GM23338 (cell line): Measurements from ENCODE around the gene LPXN. TPM values are rescaled to one million over a fixed set of nuclear protein-coding genes. Genes with fewer than 3 reads are reported as not detected.

Source experiments
- ATAC-seq: fragments of 200-7000 bp; cut with Tn5 transposase; 3 replicates; pipeline ENCODE4 v1.9.1; 2020
- DNase-seq: peaks from one replicate; pipeline ENCODE4 v3.0.0-alpha.2; 2015; ENCODE audit warnings: low spot score
- H2AFZ ChIP-seq: fragments of 200-600 bp; sonication (generic); 2 replicates; pipeline ENCODE4 v1.8.0; 2016; ENCODE audit warnings: antibody characterized with exemption, mild to moderate bottlenecking, moderate library complexity
- H3F3A ChIP-seq: fragments of 200-600 bp; sonication (generic); replicated peaks from 2 replicates; pipeline ENCODE4 v1.8.0; 2017; ENCODE audit warnings: antibody characterized with exemption, mixed run types, low read depth
- H3K27ac ChIP-seq: fragments of 200-600 bp; sonication (generic); 2 replicates; pipeline ENCODE4 v1.6.1; 2016; ENCODE audit warnings: low read depth
- H3K27me3 ChIP-seq: fragments of 200-600 bp; sonication (generic); 2 replicates; pipeline ENCODE4 v1.8.0; 2016; ENCODE audit warnings: mild to moderate bottlenecking, mixed run types, moderate library complexity; ENCODE audit not compliant: insufficient read depth
- H3K36me3 ChIP-seq: fragments of 200-600 bp; sonication (generic); 2 replicates; pipeline ENCODE4 v1.8.0; 2016; ENCODE audit warnings: mild to moderate bottlenecking; ENCODE audit not compliant: insufficient read depth
- H3K4me1 ChIP-seq: fragments of 200-600 bp; sonication (generic); 2 replicates; pipeline ENCODE4 v1.8.0; 2016; ENCODE audit warnings: mild to moderate bottlenecking, moderate library complexity; ENCODE audit not compliant: insufficient read depth
- H3K4me2 ChIP-seq: fragments of 200-600 bp; sonication (generic); 2 replicates; pipeline ENCODE4 v1.7.1; 2017; ENCODE audit warnings: mixed run types
- H3K4me3 ChIP-seq: fragments of 200-600 bp; sonication (generic); 2 replicates; pipeline ENCODE4 v1.6.1; 2016; ENCODE audit warnings: mixed run types
- H3K79me2 ChIP-seq: fragments of 200-600 bp; sonication (generic); replicated peaks from 2 replicates; pipeline ENCODE4 v1.8.0; 2017; ENCODE audit warnings: mild to moderate bottlenecking; ENCODE audit not compliant: insufficient read depth
- H3K9me2 ChIP-seq: fragments of 200-600 bp; sonication (generic); 2 replicates; pipeline ENCODE4 v1.8.0; 2017; ENCODE audit not compliant: insufficient read depth
- H4K20me1 ChIP-seq: fragments of 200-600 bp; sonication (generic); replicated peaks from 2 replicates; pipeline ENCODE4 v1.8.0; 2017; ENCODE audit warnings: mild to moderate bottlenecking; ENCODE audit not compliant: insufficient read depth
- H3K27ac Mint-ChIP-seq: 2 replicates; pipeline ENCODE4 v1.8.0; 2020; ENCODE audit warnings: inconsistent platforms, mild to moderate bottlenecking, moderate library complexity, mixed read lengths
- H3K27me3 Mint-ChIP-seq: 3 replicates; pipeline ENCODE4 v1.8.0; 2022; ENCODE audit warnings: low read depth, mild to moderate bottlenecking, moderate library complexity, mixed read lengths, inconsistent platforms; ENCODE audit not compliant: insufficient read depth, poor library complexity
- H3K36me3 Mint-ChIP-seq: 3 replicates; pipeline ENCODE4 v1.8.0; 2021; ENCODE audit warnings: low read depth, mild to moderate bottlenecking, inconsistent platforms, moderate library complexity, mixed read lengths
- H3K4me1 Mint-ChIP-seq: 3 replicates; pipeline ENCODE4 v1.8.0; 2020; ENCODE audit warnings: mild to moderate bottlenecking, inconsistent platforms, mixed read lengths
- H3K4me3 Mint-ChIP-seq: 3 replicates; pipeline ENCODE4 v1.8.0; 2021; ENCODE audit warnings: moderate library complexity, mild to moderate bottlenecking, inconsistent platforms, mixed read lengths
- H3K9me3 Mint-ChIP-seq: 3 replicates; pipeline ENCODE4 v1.8.0; 2020; ENCODE audit warnings: moderate library complexity, mild to moderate bottlenecking, inconsistent platforms, mixed read lengths
- CTCF ChIP-seq, 2 experiments: fragments of 200-600 bp in 1 of 2; sonication (generic) in 1 of 2; conservative IDR thresholded peaks; 2 replicates each; pipeline versions ENCODE4 v1.5.1 to v1.6.1; 2016 to 2017; ENCODE audit warnings: antibody characterized with exemption in 2 of 2, low read depth in 2 of 2, mild to moderate bottlenecking in 2 of 2, moderate library complexity in 1 of 2
- EZH2 ChIP-seq: fragments of 200-600 bp; sonication (generic); IDR thresholded peaks from one replicate; pipeline ENCODE4 v1.8.0; 2017; ENCODE audit warnings: antibody characterized with exemption, mild to moderate bottlenecking, low read depth; ENCODE audit not compliant: unreplicated experiment
- EZH2phosphoT487 ChIP-seq: fragments of 200-600 bp; sonication (generic); IDR thresholded peaks from one replicate; pipeline ENCODE4 v1.8.1; 2018; ENCODE audit warnings: antibody characterized with exemption; ENCODE audit not compliant: unreplicated experiment
- REST ChIP-seq: IDR thresholded peaks from one replicate; pipeline ENCODE4 v1.6.1; 2018; ENCODE audit warnings: antibody characterized with exemption; ENCODE audit not compliant: unreplicated experiment
- STAT1 ChIP-seq: IDR thresholded peaks from one replicate; pipeline ENCODE4 v1.6.1; 2016; ENCODE audit warnings: antibody characterized with exemption; ENCODE audit not compliant: unreplicated experiment
- ZNF331 ChIP-seq: fragments of 250-450 bp; sonication (Bioruptor Pico); IDR thresholded peaks from 2 replicates; pipeline ENCODE4 v1.5.0; 2020; ENCODE audit warnings: low read depth, mild to moderate bottlenecking, moderate library complexity
- ZNF462 ChIP-seq: fragments of 250-450 bp; sonication (Bioruptor Pico); IDR thresholded peaks from 2 replicates; pipeline ENCODE4 v1.5.0; 2020; ENCODE audit warnings: mild to moderate bottlenecking, moderate library complexity
- polyA plus RNA-seq: library from polyadenylated mRNA; unstranded; fragments of >200 nt; fragmentation: Nextera tagmentation; extraction: Ambion mirVana; gene quantifications from 2 replicates; pipeline ENCODE4 v1.2.1, GENCODE V29; 2016
- total RNA-seq: library from RNA; depleted of rRNA; stranded (reverse); fragments of >200 nt; shearing (Covaris generic); gene quantifications from 2 replicates; pipeline ENCODE4 v1.2.3, GENCODE V29; 2014

LPXN gene
- total and polyA plus RNA-seq, 2 experiments from 2014 or later = 0.56 to 1.3 TPM

GRCh38 chr11:58621586-58622262, 46.1 kb upstream of the LPXN start (continued):
- no peak for TF ChIP-seq CTCF (conservative IDR thresholded peaks at IDR 0.05; ENCODE audit: low read depth in 2 of 2)
- TF ChIP-seq EZH2 = no peak
- TF ChIP-seq EZH2phosphoT487 = no peak
- TF ChIP-seq ZNF331 (CRISPR knock-in tag) = no peak
- TF ChIP-seq ZNF462 = no peak
- TF ChIP-seq STAT1 = no peak

- no peaks in the 10 kb centered on the region; the same call in 1 of the 2 replicates for H3K79me2 ChIP-seq
- ATAC-seq = peak; percentile 79
- H4K20me1 ChIP-seq = peaks cover 12% of the 10 kb centered on the region
- no peaks in the 10 kb centered on the region for H3K9me2 ChIP-seq
- H3K27me3 ChIP-seq = no peaks in the 10 kb centered on the region
- no peak overlapping the region for H3K4me2 ChIP-seq
- Mint-ChIP-seq H3K4me3 (no peak overlapping the region), H3K9me3 (no peaks in the 10 kb centered on the region), H3K27ac (no peak overlapping the region), H3K36me3 (peaks cover 77% of the 10 kb centered on the region), H3K4me1 (no peaks in the 10 kb centered on the region), H3K27me3 (no peaks in the 10 kb centered on the region)
- H3K36me3 ChIP-seq = peaks cover 59% of the 10 kb centered on the region
- DNase-seq = peak; percentile 24
- no peak overlapping the region for H2AFZ ChIP-seq
- no peaks in the 10 kb centered on the region for H3F3A ChIP-seq
- no peak overlapping the region for H3K27ac ChIP-seq
- no peak overlapping the region for H3K4me3 ChIP-seq
- H3K4me1 ChIP-seq = no peaks in the 10 kb centered on the region
- TF ChIP-seq CTCF (conservative IDR thresholded peaks at IDR 0.05; ENCODE audit: low read depth in 2 of 2) (peak; percentile 12 to 19; a peak in 1 of 4 replicates), REST (no peak)
Observed at GRCh38 chr11:58617976-58618557, 42.4 kb upstream of the LPXN start.
